ES-I3 (cell line): ENCODE measurements around the gene KIF16B.

ENCODE experiments used
- H3K36me3 ChIP-seq: 2 replicates; pipeline ENCODE4 v1.6.1; 2013; ENCODE audit warnings: mild to moderate bottlenecking, low read length, control low read depth, moderate library complexity; ENCODE audit not compliant: insufficient read depth
- H3K4me1 ChIP-seq: 2 replicates; pipeline ENCODE4 v1.6.1; 2013; ENCODE audit warnings: mild to moderate bottlenecking, control low read depth, low read length; ENCODE audit not compliant: insufficient read depth
- H3K9ac ChIP-seq: 2 replicates; pipeline ENCODE4 v1.6.1; 2013; ENCODE audit warnings: low read depth, mild to moderate bottlenecking, low read length, moderate library complexity
- H3K9me3 ChIP-seq: 2 replicates; pipeline ENCODE4 v1.6.1; 2013; ENCODE audit warnings: mild to moderate bottlenecking, low read length, moderate library complexity; ENCODE audit not compliant: control insufficient read depth, insufficient read depth

The KIF16B gene

DNA sequence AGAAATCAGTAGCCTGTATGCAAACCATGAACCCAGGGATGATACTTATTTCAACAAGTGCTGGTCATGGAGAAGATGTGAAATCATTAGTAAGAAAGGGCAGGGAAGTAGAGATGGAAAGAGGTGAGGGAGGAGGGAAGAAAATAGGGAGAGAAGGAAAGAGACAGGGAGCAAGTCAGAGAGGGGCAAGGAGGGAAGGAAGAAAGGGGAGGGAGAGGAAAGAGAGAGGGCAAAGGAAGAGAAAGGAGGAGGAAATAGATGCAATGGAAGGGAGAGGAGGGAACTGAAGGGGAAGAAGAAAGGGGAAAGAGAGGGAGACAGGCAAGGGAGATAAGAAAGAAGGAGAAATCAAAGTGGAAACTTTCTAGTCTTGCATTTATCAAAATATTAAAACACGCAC lies 195.1 kb downstream of the KIF16B start:
- no peaks in the 10 kb centered on the region for H3K9me3 ChIP-seq
- no peaks in the 10 kb centered on the region; the same call in 1 of the 2 replicates for H3K36me3 ChIP-seq
- H3K4me1 ChIP-seq, result no peaks in the 10 kb centered on the region
- H3K9ac ChIP-seq, result no peak overlapping the region

DNA sequence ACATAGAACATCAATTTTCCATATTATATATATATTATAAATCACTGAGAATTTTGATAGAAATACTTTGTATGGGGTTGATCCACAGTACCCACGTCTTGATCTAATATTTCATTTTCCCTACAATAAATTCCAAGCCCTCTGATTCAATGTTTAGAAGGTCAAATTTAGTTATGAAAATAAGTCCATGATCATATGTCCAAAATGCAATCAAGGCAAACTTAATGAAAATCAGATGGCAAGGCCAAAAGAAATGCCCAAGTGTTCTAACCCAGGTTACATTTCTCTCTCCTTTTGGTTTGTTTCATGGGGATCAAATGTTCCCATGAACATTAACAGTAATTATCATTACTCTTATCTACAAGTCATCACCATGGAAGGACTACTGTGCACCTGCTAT lies 203.8 kb downstream of the KIF16B start:
- peaks cover 3% of the 10 kb centered on the region; the same call in 1 of the 2 replicates for H3K36me3 ChIP-seq
- H3K9ac ChIP-seq, result no peak overlapping the region
- no peaks in the 10 kb centered on the region for H3K4me1 ChIP-seq
- H3K9me3 ChIP-seq, result no peaks in the 10 kb centered on the region

- H3K9ac ChIP-seq, result no peak overlapping the region
- no peaks in the 10 kb centered on the region for H3K4me1 ChIP-seq
- H3K36me3 ChIP-seq, result peaks cover 3% of the 10 kb centered on the region; the same call in 1 of the 2 replicates
- no peaks in the 10 kb centered on the region for H3K9me3 ChIP-seq
Measured at GRCh38 chr20:16368645-16369292, 204.5 kb downstream of the KIF16B start.

- Histone ChIP-seq H3K36me3 (peaks cover 3% of the 10 kb centered on the region; the same call in 1 of the 2 replicates), H3K9ac (no peak overlapping the region), H3K9me3 (no peaks in the 10 kb centered on the region), H3K4me1 (no peaks in the 10 kb centered on the region)
Measured at GRCh38 chr20:16367948-16368560, 205.2 kb downstream of the KIF16B start.

DNA sequence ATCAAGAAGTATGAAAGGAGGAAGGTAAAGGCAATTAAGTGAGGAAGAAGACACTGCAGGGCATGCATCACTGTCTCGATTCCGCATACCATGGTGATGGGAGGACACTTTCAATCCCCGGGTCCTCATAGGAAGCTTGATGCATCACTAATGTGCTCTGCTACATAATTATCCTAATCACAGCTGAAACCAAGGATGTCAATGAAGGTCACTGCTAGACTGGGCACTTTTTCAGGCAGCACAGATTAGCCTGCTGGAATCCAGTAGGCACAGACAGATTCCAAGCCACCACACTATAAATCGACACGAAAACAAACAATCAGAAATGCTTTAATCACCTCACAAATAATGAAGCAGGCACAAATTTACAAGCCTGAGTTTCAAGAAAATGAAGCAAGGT lies 206.7 kb downstream of the KIF16B start:
- H3K4me1 ChIP-seq, result no peaks in the 10 kb centered on the region
- peaks cover 3% of the 10 kb centered on the region; the same call in 1 of the 2 replicates for H3K36me3 ChIP-seq
- H3K9ac ChIP-seq, result no peak overlapping the region
- no peaks in the 10 kb centered on the region for H3K9me3 ChIP-seq

GRCh38 chr20:16364320-16364687 lies 208.9 kb downstream of the KIF16B start:
- Histone ChIP-seq H3K9ac (no peak overlapping the region), H3K36me3 (peaks cover 3% of the 10 kb centered on the region; the same call in 1 of the 2 replicates), H3K9me3 (no peaks in the 10 kb centered on the region), H3K4me1 (no peaks in the 10 kb centered on the region)

- no peak overlapping the region for H3K9ac ChIP-seq
- H3K36me3 ChIP-seq, result no peaks in the 10 kb centered on the region
- H3K9me3 ChIP-seq, result no peaks in the 10 kb centered on the region
- H3K4me1 ChIP-seq, result no peaks in the 10 kb centered on the region
Measured at GRCh38 chr20:16363506-16364319, 209.5 kb downstream of the KIF16B start.

DNA sequence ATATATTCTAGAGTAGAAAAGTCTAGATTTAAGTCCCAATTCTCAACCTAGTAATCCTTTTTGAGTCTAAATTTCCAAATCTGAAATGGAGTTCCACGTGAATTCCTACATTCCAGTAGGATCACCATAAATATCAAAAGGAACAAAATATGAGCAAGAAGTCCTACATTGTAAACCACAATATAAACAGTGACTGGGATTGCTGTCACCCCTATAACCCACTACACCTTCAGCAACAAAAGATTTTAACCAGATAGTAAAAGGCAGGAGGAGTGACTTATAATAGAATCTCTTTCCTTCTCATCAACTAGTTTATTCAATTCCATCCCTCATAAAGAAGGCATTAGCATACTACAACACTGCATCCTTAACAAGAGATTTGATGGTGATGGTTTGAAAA lies 210.6 kb downstream of the KIF16B start:
- Histone ChIP-seq H3K9ac (no peak overlapping the region), H3K9me3 (no peaks in the 10 kb centered on the region), H3K4me1 (no peaks in the 10 kb centered on the region), H3K36me3 (no peaks in the 10 kb centered on the region)

DNA sequence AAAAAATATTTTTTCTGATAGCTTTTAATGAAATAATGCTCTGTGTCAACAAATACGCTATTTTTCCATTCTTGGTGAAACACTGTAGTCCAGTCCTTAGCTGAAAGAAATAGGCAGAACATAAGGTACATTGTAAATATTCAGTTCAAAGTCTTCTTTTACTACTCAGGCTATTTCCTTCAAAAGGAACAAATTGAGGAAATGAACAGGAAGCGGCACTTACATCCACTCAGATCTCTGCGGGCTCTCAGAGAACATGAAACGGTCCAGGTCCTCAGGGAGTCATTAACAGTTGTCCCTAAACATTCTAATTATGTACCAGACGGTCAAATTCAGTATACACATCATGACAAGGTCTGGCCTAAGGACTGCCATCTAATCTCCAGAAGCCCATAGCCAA lies 212.6 kb downstream of the KIF16B start:
- H3K9ac ChIP-seq, result no peak overlapping the region
- H3K9me3 ChIP-seq, result no peaks in the 10 kb centered on the region
- H3K36me3 ChIP-seq, result no peaks in the 10 kb centered on the region
- no peaks in the 10 kb centered on the region for H3K4me1 ChIP-seq

GRCh38 chr20:16353417-16353781 lies 219.8 kb downstream of the KIF16B start:
- Histone ChIP-seq H3K9ac (no peak overlapping the region), H3K4me1 (no peaks in the 10 kb centered on the region), H3K36me3 (no peaks in the 10 kb centered on the region), H3K9me3 (no peaks in the 10 kb centered on the region)

DNA sequence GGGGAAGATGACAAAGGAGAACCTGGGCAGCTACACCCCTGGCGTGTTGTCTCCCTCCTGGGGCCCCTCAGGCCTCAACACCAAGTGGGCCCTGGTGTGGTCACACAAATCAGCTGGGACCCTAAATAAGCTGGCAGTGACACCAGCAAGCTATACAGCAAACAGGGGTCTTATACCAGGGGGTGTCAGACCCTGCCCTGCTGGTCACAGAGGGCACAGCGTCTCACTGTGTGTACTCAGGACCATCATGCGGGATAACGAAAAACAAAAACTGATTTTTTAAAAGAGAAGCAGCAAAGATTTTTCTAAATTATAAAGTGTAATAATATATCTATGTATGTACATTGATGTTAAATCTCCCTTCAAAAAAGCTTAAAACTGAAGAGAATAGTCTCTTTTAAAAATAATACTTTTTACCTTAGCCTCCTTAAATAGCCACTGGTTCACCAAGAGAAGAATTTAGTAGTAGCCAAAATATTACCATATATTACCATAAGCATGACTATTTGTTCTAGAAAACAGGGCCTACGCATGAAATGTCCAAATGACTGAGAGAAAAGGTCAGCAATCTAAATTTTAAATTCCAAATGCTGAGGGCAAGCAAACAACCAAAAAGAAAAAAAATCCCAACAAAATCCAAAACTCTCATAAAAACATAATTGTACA lies 220.4 kb downstream of the KIF16B start:
- no peaks in the 10 kb centered on the region for H3K9me3 ChIP-seq

GRCh38 chr20:16352321-16352720 lies 220.9 kb downstream of the KIF16B start:
- Histone ChIP-seq H3K9ac (no peak overlapping the region), H3K9me3 (no peaks in the 10 kb centered on the region), H3K36me3 (no peaks in the 10 kb centered on the region), H3K4me1 (no peaks in the 10 kb centered on the region)

More for the DNA sequence above, 220.4 kb downstream of the KIF16B start:
- H3K9ac ChIP-seq, result no peak overlapping the region
- H3K4me1 ChIP-seq, result no peaks in the 10 kb centered on the region
- no peaks in the 10 kb centered on the region for H3K36me3 ChIP-seq

GRCh38 chr20:16351415-16351814 lies 221.8 kb downstream of the KIF16B start:
- no peak overlapping the region for H3K9ac ChIP-seq

DNA sequence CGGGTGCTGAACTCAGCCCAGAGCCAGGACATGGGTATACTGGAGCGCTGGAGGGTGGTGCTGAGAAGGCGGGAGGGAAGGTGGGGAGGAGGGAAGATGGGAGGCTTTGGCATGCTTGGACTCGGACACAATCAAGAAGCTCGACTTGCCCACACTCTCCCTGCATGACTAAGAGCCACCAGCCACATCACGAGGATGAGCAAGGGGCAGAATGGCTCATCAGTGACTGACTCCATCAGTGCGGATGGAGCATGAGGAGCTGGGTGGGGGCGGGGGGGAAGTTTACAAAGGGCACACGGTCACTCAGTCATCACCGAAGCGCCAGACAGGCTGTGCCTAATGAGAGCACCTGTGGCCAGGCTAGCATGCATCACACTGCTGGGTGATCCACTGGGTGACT lies 222.8 kb downstream of the KIF16B start:
- Histone ChIP-seq H3K9ac (no peak overlapping the region), H3K36me3 (no peaks in the 10 kb centered on the region), H3K4me1 (no peaks in the 10 kb centered on the region), H3K9me3 (no peaks in the 10 kb centered on the region)

More at GRCh38 chr20:16351415-16351814, 221.8 kb downstream of the KIF16B start:
- Histone ChIP-seq H3K36me3 (no peaks in the 10 kb centered on the region), H3K9me3 (no peaks in the 10 kb centered on the region), H3K4me1 (no peaks in the 10 kb centered on the region)
